ENCODE data around the gene IQSEC1.

DNA sequence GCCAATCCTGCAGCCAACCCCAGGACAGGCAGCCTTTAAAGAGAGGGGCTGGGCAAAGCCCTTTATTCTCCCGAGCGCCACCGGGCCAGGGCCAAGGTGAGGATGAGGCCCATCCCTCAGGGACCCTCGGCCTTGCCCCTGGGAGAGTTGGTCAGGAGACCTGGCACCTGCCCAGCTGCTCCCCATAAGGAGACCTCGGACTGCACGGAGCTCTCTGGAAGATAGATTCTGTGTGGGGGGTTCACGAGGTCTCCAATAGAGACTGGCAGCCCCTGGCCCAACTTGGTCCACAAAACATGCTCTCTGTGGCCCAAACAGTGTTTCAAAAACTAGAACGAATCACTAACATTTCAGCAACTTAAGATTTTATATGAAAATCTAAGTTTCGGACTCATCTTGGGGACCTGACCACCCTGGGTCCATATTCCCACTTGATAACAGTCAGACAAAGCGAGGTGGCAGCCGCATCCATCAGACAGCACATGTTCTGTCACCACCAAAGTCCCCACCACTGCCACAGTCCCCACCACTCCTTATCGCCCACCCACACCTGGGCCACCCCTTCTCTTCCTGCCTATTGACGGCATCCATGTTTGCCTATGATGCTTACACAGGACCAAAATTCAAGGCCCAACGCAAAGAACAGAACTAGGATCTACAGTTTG is 117.4 kb downstream of the IQSEC1 start:
- no peak for TF ChIP-seq ZSCAN29 (IDR thresholded peaks at IDR 0.05)
- no peak for TF ChIP-seq FOXM1 (IDR thresholded peaks at IDR 0.05; ENCODE audit: low read depth, low read length)
- no peak for TF ChIP-seq CBX5 (IDR thresholded peaks at IDR 0.05; ENCODE audit: low read depth)
- no peak for TF ChIP-seq ATF7 (IDR thresholded peaks at IDR 0.05; ENCODE audit: low read depth)
- TF ChIP-seq ZNF24 (IDR thresholded peaks at IDR 0.05), result no peak
- no peak for TF ChIP-seq POLR2A (IDR thresholded peaks at IDR 0.05; ENCODE audit: low read depth, low read length)

All from GM12878 (cell line).